HepG2 (cell line): ENCODE data around the gene NEUROD1. TPM values are rescaled to one million over a fixed set of nuclear protein-coding genes. Genes with fewer than 3 reads are reported as not detected.

Source experiments
- ATAC-seq: fragments of 200-7000 bp; cut with Tn5 transposase; 3 replicates; pipeline ENCODE4 v1.9.1; 2020; ENCODE audit warnings: mild to moderate bottlenecking, moderate library complexity
- BruUV-seq: library from RNA; stranded (reverse); fragments of 400-500 nt; replicated peaks from 2 replicates; lab custom pipeline; 2021; lab: Mats Ljungman, UMichigan
- CTCF ChIA-PET: fragments of 300-600 bp; formaldehyde crosslinking; extraction: SDS; loops from one replicate; lab custom pipeline; 2021; ENCODE audit warnings: low total read pairs, inconsistent platforms, low intra/inter-chr PET ratio; lab: Yijun Ruan, JAX
- POLR2A ChIA-PET: fragments of 350-600 bp; sonication (Branson Sonifier 250); formaldehyde crosslinking; loops from one replicate; lab custom pipeline; 2020; ENCODE audit warnings: antibody characterized with exemption, inconsistent platforms; lab: Yijun Ruan, JAX
- DNase-seq: peaks from one replicate; pipeline ENCODE4 v3.0.0-alpha.2; 2015; ENCODE audit warnings: low spot score
- FAIRE-seq: peaks from 3 replicates; lab custom pipeline; 2011; peaks lifted over from hg19 to GRCh38; lab: Jason Lieb, UNC
- H2AFZ ChIP-seq: one replicate; pipeline ENCODE4 v1.6.1; 2011; ENCODE audit warnings: low read length, inconsistent platforms
- H3K27ac ChIP-seq: fragments of 300-600 bp; 3 replicates; pipeline ENCODE4 v1.8.0; 2011; ENCODE audit warnings: mixed run types, mild to moderate bottlenecking, mixed read lengths, low read length, inconsistent platforms; ENCODE audit not compliant: insufficient read depth; ENCODE audit errors: extremely low read length
- H3K27me3 ChIP-seq, 2 experiments: fragments of 200-600 bp in 1 of 2; 2 replicates in 1 of 2; 3 replicates in 1 of 2; pipeline versions ENCODE4 v1.6.0 to v1.8.0; 2011; ENCODE audit warnings: low read length in 2 of 2, mild to moderate bottlenecking in 2 of 2, moderate library complexity in 2 of 2, inconsistent platforms in 1 of 2; ENCODE audit not compliant: insufficient read depth in 2 of 2, control insufficient read depth in 1 of 2
- H3K36me3 ChIP-seq, 2 experiments: fragments of 200-600 bp in 1 of 2; replicated peaks in 1 of 2; 2 replicates in 1 of 2; 3 replicates in 1 of 2; pipeline versions ENCODE4 v1.5.1 to v1.8.0; 2011; ENCODE audit warnings: low read length in 2 of 2, inconsistent platforms in 1 of 2; ENCODE audit not compliant: insufficient read depth in 2 of 2, control insufficient read depth in 1 of 2
- H3K4me1 ChIP-seq: 2 replicates; pipeline ENCODE4 v1.5.1; 2012; ENCODE audit warnings: low read length, inconsistent platforms; ENCODE audit not compliant: insufficient read depth
- H3K4me2 ChIP-seq: 2 replicates; pipeline ENCODE4 v1.6.0; 2011; ENCODE audit warnings: low read depth, low read length, inconsistent platforms
- H3K4me3 ChIP-seq, 3 experiments: fragments of 200-600 bp in 1 of 3; sonication (generic), shearing (Covaris generic) in 1 of 3; replicated peaks in 1 of 3; 2 replicates each; pipeline ENCODE4 v1.5.1; 2011 to 2016; ENCODE audit warnings: low read length in 3 of 3, inconsistent platforms in 2 of 3, low read depth in 2 of 3, mild to moderate bottlenecking in 2 of 3, control low read depth in 1 of 3, mixed read lengths in 1 of 3; ENCODE audit not compliant: insufficient read depth in 1 of 3
- H3K79me2 ChIP-seq: one replicate; pipeline ENCODE4 v1.6.1; 2011; ENCODE audit warnings: low read length, inconsistent platforms; ENCODE audit not compliant: insufficient read depth
- H3K9ac ChIP-seq: 2 replicates; pipeline ENCODE4 v1.6.0; 2011; ENCODE audit warnings: mild to moderate bottlenecking, low read depth, low read length, inconsistent platforms; ENCODE audit not compliant: insufficient read depth
- H3K9me3 ChIP-seq: 2 replicates; pipeline ENCODE4 v1.5.1; 2012; ENCODE audit warnings: mild to moderate bottlenecking, low read length
- H4K20me1 ChIP-seq: 2 replicates; pipeline ENCODE4 v1.6.0; 2011; ENCODE audit warnings: inconsistent platforms, mild to moderate bottlenecking, low read length, moderate library complexity; ENCODE audit not compliant: insufficient read depth
- ARID5B ChIP-seq: IDR thresholded peaks from 2 replicates; pipeline ENCODE4 v1.4.0; 2020; ENCODE audit warnings: mild to moderate bottlenecking, missing genetic modification reagents
- ATF7 ChIP-seq, 2 experiments: fragments of 450-650 bp in 1 of 2; sonication (generic) in 1 of 2; formaldehyde crosslinking in 1 of 2; IDR thresholded peaks; 2 replicates each; pipeline versions ENCODE4 v1.4.0 to v1.6.1; 2016 to 2020; ENCODE audit warnings: antibody characterized with exemption in 1 of 2, mild to moderate bottlenecking in 1 of 2, missing genetic modification reagents in 1 of 2
- EED ChIP-seq: sonication (generic); formaldehyde crosslinking; IDR thresholded peaks from 2 replicates; pipeline ENCODE4 v1.5.0; 2020; ENCODE audit warnings: mild to moderate bottlenecking, missing genetic modification reagents
- HNF4G ChIP-seq, 2 experiments: sonication (generic) in 1 of 2; formaldehyde crosslinking in 1 of 2; IDR thresholded peaks; 2 replicates each; pipeline versions ENCODE4 v1.4.0 to v1.6.1; 2011 to 2020; ENCODE audit warnings: borderline replicate concordance in 2 of 2, low read depth in 2 of 2, mild to moderate bottlenecking in 2 of 2, low read length in 1 of 2, missing genetic modification reagents in 1 of 2, moderate library complexity in 1 of 2
- KMT2B ChIP-seq: IDR thresholded peaks from 2 replicates; pipeline ENCODE4 v1.6.1; 2016; ENCODE audit warnings: missing genetic modification reagents, missing compliant biosample characterization
- MAFF ChIP-seq: IDR thresholded peaks from 2 replicates; pipeline ENCODE4 v1.6.1; 2011; ENCODE audit warnings: low read depth, low read length, improper control_type of control experiment
- MAFK ChIP-seq, 2 experiments: IDR thresholded peaks in 1 of 2; conservative IDR thresholded peaks in 1 of 2; 2 replicates each; pipeline ENCODE4 v1.6.1; 2011; ENCODE audit warnings: improper control_type of control experiment in 2 of 2, low read length in 2 of 2
- NCOA2 ChIP-seq: sonication (generic); formaldehyde crosslinking; IDR thresholded peaks from 2 replicates; pipeline ENCODE4 v1.8.0; 2022; ENCODE audit warnings: inconsistent platforms
- ZFP36 ChIP-seq: fragments of 150-350 bp; IDR thresholded peaks from 2 replicates; pipeline ENCODE4 v1.6.1; 2018; ENCODE audit warnings: borderline replicate concordance, low read length, low read depth; ENCODE audit not compliant: partially characterized antibody
- ZNF33B ChIP-seq: sonication (generic); formaldehyde crosslinking; IDR thresholded peaks from 2 replicates; pipeline ENCODE4 v1.5.1; 2020; ENCODE audit warnings: mild to moderate bottlenecking, missing genetic modification reagents
- WGBS: methylation state at CpG from one replicate; pipeline ENCODE4 v1.1.6; 2017; ENCODE audit warnings: low lambda C conversion rate; 5-methylcytosine and 5-hydroxymethylcytosine counted together
- in situ Hi-C: cut with HindIII; loops from 2 replicates; pipeline ENCODE4 v1.10.0; 2017; ENCODE audit warnings: low pct_unique_long_range_greater_than_20kb; ENCODE audit not compliant: extremely low pct_ligation_motif_present
- intact Hi-C: fragments of 100-400 bp; cut with micrococcal nuclease; formaldehyde crosslinking; loops from one replicate; pipeline ENCODE4 v1.10.0; 2022; ENCODE audit not compliant: unreplicated experiment
- polyA plus RNA-seq, 8 experiments: library from polyadenylated mRNA; depleted of rRNA in 3 of 8; stranded (reverse) in 7 of 8; unstranded in 1 of 8; fragments of >200 nt; fragmentation: Illumina TruSeq in 4 of 8; extraction: Trizol in 4 of 8; gene quantifications; 2 replicates each; pipeline versions ENCODE4 v1.2.1 to v1.2.3, GENCODE V29; 2011 to 2016; ENCODE audit warnings: low read depth in 4 of 8, missing spikeins in 1 of 8, mixed read lengths in 1 of 8; ENCODE audit not compliant: insufficient read depth in 1 of 8
- total RNA-seq, 5 experiments: library from RNA; depleted of rRNA; stranded (reverse); fragments of >200 nt; fragmentation: Illumina TruSeq; extraction: Trizol; gene quantifications; 2 replicates each; pipeline ENCODE4 v1.2.3, GENCODE V29; 2016; ENCODE audit warnings: low read depth in 1 of 5

Gene NEUROD1
- total and polyA plus RNA-seq, 2 of the 13 experiments (the other 11 are each of a cell fraction or from before 2014, with no cell fraction given): not detected

GRCh38 chr2:181628590-181629585 lies 51.4 kb downstream of the NEUROD1 start:
- no peaks in the 10 kb centered on the region for H3K79me2 ChIP-seq
- H4K20me1 ChIP-seq: no peaks in the 10 kb centered on the region
- no peaks in the 10 kb centered on the region for H3K36me3 ChIP-seq
- FAIRE-seq: no peak
- H3K9me3 ChIP-seq: no peaks in the 10 kb centered on the region
- H3K9ac ChIP-seq: no peak overlapping the region
- ChIA-PET POLR2A (no interaction called here), CTCF (no interaction called here)
- no peak overlapping the region for H3K4me2 ChIP-seq
- in situ Hi-C loops: no loop called here
- TF ChIP-seq ATF7 (IDR thresholded peaks at IDR 0.05) (no peak), ATF7 (CRISPR knock-in tag; IDR thresholded peaks at IDR 0.05) (no peak), MAFK (conservative IDR thresholded peaks at IDR 0.05 in 1 of 2, IDR thresholded peaks at IDR 0.05 in 1 of 2; ENCODE audit: low read length in 2 of 2) (peak; percentile 90 to 96), MAFF (peak; percentile 92), EED (CRISPR knock-in tag) (no peak)
- no TSS peak for BruUV-seq
- WGBS: 46% methylated on average over 3 of the region's 3 CpGs
- ATAC-seq: no peak
- H3K27me3 ChIP-seq: no peaks in the 10 kb centered on the region
- H3K27ac ChIP-seq: no peak overlapping the region
- no peak for DNase-seq
- H3K4me1 ChIP-seq: no peaks in the 10 kb centered on the region
- intact Hi-C loops: no loop called here
- H2AFZ ChIP-seq: no peak overlapping the region
- H3K4me3 ChIP-seq: no peak overlapping the region

DNA sequence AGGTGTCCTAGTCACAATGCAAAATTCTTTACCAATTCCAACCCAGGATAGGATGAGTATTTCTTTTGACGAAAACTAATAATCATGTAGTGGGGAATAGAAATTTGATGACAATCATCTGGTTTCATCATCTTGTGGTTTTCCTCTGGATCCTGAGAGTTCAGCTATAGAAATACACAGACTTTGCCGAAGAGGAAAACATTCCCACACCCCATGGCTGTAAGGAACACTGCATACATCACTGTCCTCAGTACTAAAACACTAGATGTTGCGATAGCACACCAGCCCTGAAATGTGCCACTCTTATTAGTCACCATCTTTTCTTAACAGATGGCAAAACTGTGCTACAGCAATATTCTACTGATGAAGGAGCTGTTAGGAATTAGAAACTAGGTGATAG lies 52.8 kb downstream of the NEUROD1 start:
- Histone ChIP-seq H2AFZ (no peak overlapping the region), H3K27ac (no peak overlapping the region), H3K4me2 (no peak overlapping the region), H3K9ac (no peak overlapping the region), H3K27me3 (no peaks in the 10 kb centered on the region), H3K36me3 (no peaks in the 10 kb centered on the region), H3K79me2 (no peaks in the 10 kb centered on the region), H4K20me1 (no peaks in the 10 kb centered on the region), H3K4me1 (no peaks in the 10 kb centered on the region), H3K4me3 (no peak overlapping the region), H3K9me3 (no peaks in the 10 kb centered on the region)
- no peak for FAIRE-seq
- DNase-seq: no peak
- intact Hi-C loops: no loop called here
- ATAC-seq: no peak
- ChIA-PET CTCF (no interaction called here), POLR2A (no interaction called here)
- WGBS: 53% methylated on average over 3 of the region's 3 CpGs
- no TSS peak for BruUV-seq
- in situ Hi-C loops: no loop called here
- TF ChIP-seq ARID5B: no peak
- TF ChIP-seq ZNF33B (CRISPR knock-in tag): no peak
- no peak for TF ChIP-seq HNF4G (IDR thresholded peaks at IDR 0.05; ENCODE audit: borderline replicate concordance, low read depth, low read length)
- no peak for TF ChIP-seq HNF4G (CRISPR knock-in tag; IDR thresholded peaks at IDR 0.05; ENCODE audit: borderline replicate concordance, low read depth)
- TF ChIP-seq NCOA2 (CRISPR knock-in tag): no peak
- TF ChIP-seq ZFP36: no peak
- no peak for TF ChIP-seq KMT2B
